ENCODE data around the gene RPS6KB2.

GRCh38 chr11:67381244-67381972 is 46.9 kb upstream of the RPS6KB2 start:
- TF ChIP-seq NR3C1 (CRISPR knock-in tag; IDR thresholded peaks at IDR 0.05) = no peak
- no peak for TF ChIP-seq REST (IDR thresholded peaks at IDR 0.05; ENCODE audit: borderline replicate concordance)
- no peak for TF ChIP-seq REST (CRISPR knock-in tag; IDR thresholded peaks at IDR 0.05; ENCODE audit: low read depth)

Measured in K562 (cell line).